Stimulated activated CD8-positive, alpha-beta memory T cell treated with anti-CD3 and anti-CD28 coated beads, Interleukin-2, amount 100 ng/mL, for 48 hours (primary cell): ENCODE measurements around the gene PEX6.

Experiments used
- DNase-seq, 2 donors: peaks; one replicate each; pipeline ENCODE4 v3.0.0-alpha.2; 2020; ENCODE audit warnings: low read depth in 2 of 2

The PEX6 gene

DNA sequence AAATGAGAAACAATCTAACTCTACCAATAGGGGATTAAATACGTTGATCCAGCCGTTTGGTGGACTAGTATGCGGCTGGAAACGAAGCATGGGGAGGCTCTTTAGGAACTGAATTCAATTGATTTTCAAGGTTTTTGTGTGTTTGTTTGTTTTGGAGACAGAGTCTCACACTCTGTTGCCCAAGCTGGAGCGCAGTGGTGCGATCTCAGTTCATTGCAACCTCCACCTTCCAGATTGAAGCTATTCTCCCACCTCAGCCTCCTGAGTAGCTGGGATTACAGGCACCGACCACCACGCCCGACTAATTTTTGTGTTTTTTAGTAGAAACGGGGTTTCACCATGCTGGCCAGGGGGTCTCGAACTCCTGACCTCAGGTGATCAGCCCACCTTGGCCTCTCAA lies 42.6 kb downstream of the PEX6 start:
- DNase-seq: no peak

DNA sequence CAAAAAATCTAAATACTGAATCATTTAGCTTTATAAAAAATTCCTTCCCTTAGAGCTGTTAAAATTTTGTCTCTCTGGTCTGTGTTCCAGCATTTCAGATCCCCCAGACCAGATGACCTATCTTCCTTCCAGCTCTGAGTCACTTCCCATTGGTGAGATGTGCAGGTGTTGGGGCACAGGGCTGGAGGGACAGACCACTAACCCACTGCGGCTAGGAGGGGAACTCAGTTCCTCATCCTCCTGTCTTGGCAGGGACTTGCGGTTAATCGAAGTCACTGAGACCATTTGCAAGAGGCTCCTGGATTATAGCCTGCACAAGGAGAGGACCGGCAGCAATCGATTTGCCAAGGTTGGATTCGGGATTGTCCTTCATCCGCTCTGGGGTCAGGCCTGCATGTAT lies 43.7 kb downstream of the PEX6 start:
- DNase-seq: no peak

GRCh38 chr6:42933205-42933604 lies 45.8 kb downstream of the PEX6 start:
- DNase-seq: no peak

DNA sequence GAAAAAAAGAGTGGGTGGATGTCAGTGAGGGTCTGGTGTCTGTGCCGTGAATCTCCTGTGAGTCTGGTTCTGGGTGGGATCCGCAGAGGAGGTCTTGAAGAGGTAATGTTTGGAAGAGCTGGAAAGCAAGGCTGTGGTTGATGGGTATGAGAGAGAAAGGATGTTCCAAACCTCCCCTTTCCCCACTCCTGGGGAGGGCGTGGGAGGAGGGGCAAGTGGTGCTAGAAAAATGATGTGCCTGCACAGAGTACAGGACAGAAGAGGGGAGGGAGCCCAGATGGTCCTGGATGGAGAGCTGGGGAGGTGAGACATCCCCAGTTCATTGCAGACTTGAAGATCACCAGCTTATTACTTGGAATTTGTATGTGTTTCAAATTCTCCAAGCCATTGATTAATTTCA lies 46.6 kb downstream of the PEX6 start:
- DNase-seq: no peak

GRCh38 chr6:42929821-42930360 lies 49.1 kb downstream of the PEX6 start:
- DNase-seq: peak; percentile 43 to 52

DNA sequence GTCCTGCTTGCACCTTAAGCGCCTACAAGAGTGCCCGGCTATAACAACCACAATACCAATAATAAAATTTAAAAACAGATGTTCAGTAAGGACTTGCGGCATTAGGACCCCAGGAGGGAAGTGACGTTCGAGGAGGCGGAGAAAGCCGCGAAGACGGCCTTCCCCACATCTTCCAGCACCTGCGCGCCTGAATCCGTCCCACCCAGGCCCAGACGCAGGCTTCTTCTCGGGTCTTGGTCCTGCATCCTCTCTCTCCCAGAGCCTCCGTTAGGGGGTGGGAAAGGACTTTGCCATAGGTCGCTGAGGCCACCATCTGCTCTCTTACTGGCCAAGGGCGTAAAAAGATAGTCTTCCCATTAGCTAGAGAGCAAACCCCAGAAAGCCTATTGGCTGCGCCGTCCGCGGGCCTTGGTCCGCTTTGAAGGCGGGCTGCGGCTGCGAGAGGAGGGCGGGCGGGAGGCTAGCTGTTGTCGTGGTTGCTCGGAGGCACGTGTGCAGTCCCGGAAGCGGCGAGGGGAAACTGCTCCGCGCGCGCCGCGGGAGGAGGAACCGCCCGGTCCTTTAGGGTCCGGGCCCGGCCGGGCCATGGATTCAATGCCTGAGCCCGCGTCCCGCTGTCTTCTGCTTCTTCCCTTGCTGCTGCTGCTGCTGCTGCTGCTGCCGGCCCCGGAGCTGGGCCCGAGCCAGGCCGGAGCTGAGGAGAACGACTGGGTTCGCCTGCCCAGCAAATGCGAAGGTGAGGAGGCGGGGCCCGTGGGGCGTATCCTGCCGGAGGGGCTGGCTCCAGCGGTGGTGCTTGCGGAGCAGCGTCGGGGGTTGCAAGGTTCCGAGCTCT lies 49.8 kb downstream of the PEX6 start, which contains the start of gene CNPY3:
TSS of gene CNPY3 (plus strand) at position 495 of the 835 bp plus-strand sequence. CDS start at position 586, 91 bp downstream.
- peak; percentile 88 to 91 for DNase-seq

DNA sequence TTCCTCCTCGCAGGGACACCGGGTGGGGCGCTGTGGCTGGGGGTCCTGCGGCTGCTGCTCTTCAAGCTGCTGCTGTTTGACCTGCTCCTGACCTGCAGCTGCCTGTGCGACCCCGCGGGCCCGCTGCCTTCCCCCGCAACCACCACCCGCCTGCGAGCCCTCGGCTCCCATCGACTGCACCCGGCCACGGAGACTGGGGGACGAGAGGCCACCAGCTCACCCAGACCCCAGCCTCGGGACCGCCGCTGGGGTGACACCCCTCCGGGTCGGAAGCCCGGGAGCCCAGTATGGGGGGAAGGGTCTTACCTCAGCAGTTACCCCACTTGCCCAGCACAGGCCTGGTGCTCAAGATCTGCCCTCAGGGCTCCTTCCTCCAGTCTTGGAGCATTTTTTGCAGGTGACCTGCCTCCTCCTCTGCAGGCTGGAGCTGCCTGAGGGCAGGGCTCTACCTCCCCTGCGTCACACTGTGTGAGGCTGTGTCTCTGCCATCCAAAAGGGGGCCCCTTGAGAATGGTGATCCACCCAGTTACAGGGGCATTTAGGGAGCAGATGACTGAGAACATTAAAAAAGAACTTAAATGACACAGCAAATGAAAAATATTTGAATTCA lies 53.6 kb downstream of the PEX6 start:
- no peak for DNase-seq

GRCh38 chr6:42923666-42924065 lies 55.3 kb downstream of the PEX6 start:
- DNase-seq: no peak

GRCh38 chr6:42921801-42922200 lies 57.2 kb downstream of the PEX6 start:
- DNase-seq: no peak

DNA sequence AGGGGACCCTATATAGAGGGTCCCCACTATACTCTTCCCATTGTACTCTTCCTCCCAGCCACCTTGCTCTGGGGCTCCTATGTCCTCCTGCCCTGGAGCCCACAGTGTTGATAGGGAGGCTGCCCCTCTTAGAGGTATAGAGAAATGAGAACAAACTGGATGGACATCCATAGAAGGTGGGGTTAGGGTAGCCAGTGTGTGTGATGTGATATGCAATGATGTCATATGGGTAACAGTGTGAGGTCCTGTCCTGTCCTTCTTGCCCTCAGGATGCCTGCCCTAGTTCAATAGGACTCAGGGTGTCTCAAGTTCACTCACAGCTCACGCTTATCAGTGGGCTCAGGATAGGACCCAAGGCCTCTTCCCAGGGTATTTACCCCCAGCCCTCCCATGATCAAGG lies 62.7 kb downstream of the PEX6 start:
- no peak for DNase-seq

DNA sequence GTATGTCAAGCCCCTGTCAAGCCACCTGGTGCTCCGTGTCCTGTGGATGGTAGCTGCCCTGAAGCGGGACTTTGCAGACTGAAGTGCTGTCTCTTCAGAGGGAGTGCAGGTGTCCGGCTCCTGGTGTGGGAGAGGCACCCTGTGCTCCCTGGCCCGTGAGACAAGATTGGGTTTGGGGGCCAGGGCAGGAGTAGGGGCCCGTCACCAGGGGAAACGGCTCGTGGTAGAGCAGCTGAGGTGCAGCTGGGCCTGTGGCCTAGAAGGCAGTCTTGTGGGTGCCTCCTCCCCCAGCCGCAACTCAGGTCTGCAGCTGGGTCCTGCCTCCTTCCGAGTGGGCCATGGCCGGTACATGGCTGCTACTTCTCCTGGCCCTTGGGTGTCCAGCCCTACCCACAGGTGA lies 63.2 kb downstream of the PEX6 start, which contains the start of gene PTCRA:
TSS of gene PTCRA (plus strand) at position 322 of the 400 bp plus-strand sequence. CDS start at position 339, 17 bp downstream.
- DNase-seq: no peak

GRCh38 chr6:42914546-42914945 lies 64.4 kb downstream of the PEX6 start:
- no peak for DNase-seq
